HCT116 (cell line): ENCODE measurements around the gene DTX1.

Experiments
- ATF3 ChIP-seq: IDR thresholded peaks from 2 replicates; pipeline ENCODE4 v1.6.1; 2012
- CTCF ChIP-seq, 3 experiments: fragments of 200-600 bp in 1 of 3; sonication (generic) in 1 of 3; IDR thresholded peaks in 2 of 3; conservative IDR thresholded peaks in 1 of 3; 2 replicates each; pipeline ENCODE4 v1.5.1; 2012 to 2017; ENCODE audit warnings: low read depth in 2 of 3, low read length in 2 of 3, antibody characterized with exemption in 1 of 3, borderline replicate concordance in 1 of 3, control low read depth in 1 of 3, mild to moderate bottlenecking in 1 of 3, mixed read lengths in 1 of 3, mixed run types in 1 of 3, moderate library complexity in 1 of 3; ENCODE audit not compliant: insufficient read depth in 1 of 3
- ELF1 ChIP-seq: IDR thresholded peaks from 2 replicates; pipeline ENCODE4 v1.6.1; 2012; ENCODE audit warnings: low read depth, borderline replicate concordance
- EZH2 ChIP-seq: fragments of 200-600 bp; sonication (generic); IDR thresholded peaks from 2 replicates; pipeline ENCODE4 v1.6.1; 2017; ENCODE audit warnings: antibody characterized with exemption, mixed run types
- EZH2phosphoT487 ChIP-seq: fragments of 200-600 bp; IDR thresholded peaks from 2 replicates; pipeline ENCODE4 v1.6.1; 2018; ENCODE audit warnings: antibody characterized with exemption, borderline replicate concordance
- MAX ChIP-seq: IDR thresholded peaks from 2 replicates; pipeline ENCODE4 v1.6.1; 2012
- POLR2A ChIP-seq: IDR thresholded peaks from 2 replicates; pipeline ENCODE4 v1.7.0; 2011; ENCODE audit warnings: borderline replicate concordance; ENCODE audit not compliant: insufficient read depth, insufficient read length; ENCODE audit errors: extremely low read depth
- SIN3A ChIP-seq: IDR thresholded peaks from 2 replicates; pipeline ENCODE4 v1.6.1; 2012; ENCODE audit warnings: low read depth
- ZNF274 ChIP-seq: fragments of 200-500 bp; sonication (Bioruptor generic); IDR thresholded peaks from 2 replicates; pipeline ENCODE4 v1.6.1; 2014; ENCODE audit warnings: mild to moderate bottlenecking, low read depth, low read length, inconsistent platforms

- TF ChIP-seq CTCF (IDR thresholded peaks at IDR 0.05 in 2 of 3, conservative IDR thresholded peaks at IDR 0.05 in 1 of 3; ENCODE audit: borderline replicate concordance in 1 of 3, insufficient read depth in 1 of 3, low read depth in 2 of 3, low read length in 2 of 3), result no peak
- no peak for TF ChIP-seq MAX
- no peak for TF ChIP-seq ELF1
- TF ChIP-seq EZH2phosphoT487, result no peak
- TF ChIP-seq EZH2, result no peak
- no peak for TF ChIP-seq ZNF274
- TF ChIP-seq POLR2A, result no peak
- TF ChIP-seq ATF3, result no peak
- TF ChIP-seq SIN3A, result no peak
Measured at GRCh38 chr12:113103756-113104450, 47.4 kb downstream of the DTX1 start.
